Islet precursor cell (in vitro differentiated cells): ENCODE measurements around the gene PHYHD1.

Experiments
- DNase-seq: peaks from one replicate; pipeline ENCODE4 v3.0.0-alpha.2; 2018

PHYHD1 gene

DNA sequence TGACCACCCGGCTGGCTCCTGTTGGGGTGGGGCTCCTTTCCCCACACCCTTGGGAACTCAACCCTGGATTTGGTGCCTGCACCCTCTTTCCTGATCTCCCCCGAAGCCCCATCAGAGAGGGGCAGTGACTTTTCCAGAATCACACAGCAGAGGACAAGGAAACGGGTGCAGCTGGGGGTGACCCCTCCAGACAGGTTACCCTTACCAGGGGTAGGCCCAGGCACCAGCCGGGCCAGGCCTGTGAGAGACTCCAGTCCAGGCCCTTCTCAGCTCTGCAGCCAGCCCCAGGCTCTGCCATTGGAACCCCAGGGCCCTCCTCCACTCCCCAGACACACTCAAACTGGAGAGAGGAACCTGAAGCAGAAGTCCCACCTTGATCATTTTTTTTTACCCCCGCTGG is 19.0 kb upstream of the PHYHD1 start:
- no peak for DNase-seq

DNA sequence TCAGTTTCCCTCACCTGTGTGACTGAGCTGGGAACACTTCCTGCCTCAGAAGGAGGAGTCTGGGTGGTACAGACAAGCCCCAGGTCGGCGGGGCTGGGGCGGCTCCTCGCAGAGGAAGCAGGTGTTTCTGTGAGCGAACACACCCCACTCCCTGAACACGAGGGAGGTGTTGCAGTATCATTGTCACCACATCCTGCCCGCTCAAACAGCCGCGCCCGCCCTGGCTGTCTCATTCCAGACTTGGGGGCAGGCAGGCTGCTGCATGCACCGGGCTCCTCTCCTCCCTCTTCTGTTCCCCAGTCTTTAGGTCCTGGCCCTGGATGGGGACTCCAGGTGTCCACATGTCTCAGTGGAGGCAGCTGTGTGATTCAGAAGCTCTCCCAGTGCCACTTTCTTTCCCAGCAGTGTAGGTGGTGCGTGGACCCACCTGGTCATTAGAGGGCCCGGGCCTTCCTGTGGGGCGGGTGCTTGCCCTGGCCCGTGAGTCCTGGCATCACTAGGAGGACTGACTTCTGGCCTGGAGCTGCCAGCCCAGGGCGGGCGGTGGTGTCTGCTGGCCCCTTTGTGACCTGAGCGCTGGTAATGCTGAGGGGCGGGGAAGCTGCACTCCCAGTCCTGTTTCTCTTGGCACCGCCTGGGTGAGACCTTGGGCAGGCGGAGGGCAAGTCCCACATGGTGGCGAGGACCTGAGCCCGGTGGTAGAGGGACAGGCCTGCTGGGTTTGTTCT is 18.3 kb upstream of the PHYHD1 start:
- DNase-seq, result no peak

DNA sequence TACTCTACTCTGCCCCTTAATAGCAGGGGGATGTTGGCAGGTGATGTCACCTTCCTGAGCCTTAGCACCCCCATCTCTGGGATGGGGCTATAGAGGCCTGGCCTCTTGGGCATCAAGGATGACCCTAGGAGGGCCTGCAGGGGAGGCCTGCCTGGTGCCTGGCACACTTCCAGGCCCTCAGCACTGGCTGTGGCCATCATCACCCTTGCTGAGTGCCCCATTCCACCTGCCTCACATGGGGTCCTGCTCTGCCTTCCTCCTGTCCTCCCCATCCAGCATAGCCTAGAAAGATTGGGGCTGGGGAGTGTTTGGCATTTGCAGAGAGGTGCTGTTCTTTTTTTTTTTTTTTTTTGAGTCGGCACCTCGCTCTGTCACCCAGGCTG is 17.7 kb upstream of the PHYHD1 start:
- no peak for DNase-seq

DNA sequence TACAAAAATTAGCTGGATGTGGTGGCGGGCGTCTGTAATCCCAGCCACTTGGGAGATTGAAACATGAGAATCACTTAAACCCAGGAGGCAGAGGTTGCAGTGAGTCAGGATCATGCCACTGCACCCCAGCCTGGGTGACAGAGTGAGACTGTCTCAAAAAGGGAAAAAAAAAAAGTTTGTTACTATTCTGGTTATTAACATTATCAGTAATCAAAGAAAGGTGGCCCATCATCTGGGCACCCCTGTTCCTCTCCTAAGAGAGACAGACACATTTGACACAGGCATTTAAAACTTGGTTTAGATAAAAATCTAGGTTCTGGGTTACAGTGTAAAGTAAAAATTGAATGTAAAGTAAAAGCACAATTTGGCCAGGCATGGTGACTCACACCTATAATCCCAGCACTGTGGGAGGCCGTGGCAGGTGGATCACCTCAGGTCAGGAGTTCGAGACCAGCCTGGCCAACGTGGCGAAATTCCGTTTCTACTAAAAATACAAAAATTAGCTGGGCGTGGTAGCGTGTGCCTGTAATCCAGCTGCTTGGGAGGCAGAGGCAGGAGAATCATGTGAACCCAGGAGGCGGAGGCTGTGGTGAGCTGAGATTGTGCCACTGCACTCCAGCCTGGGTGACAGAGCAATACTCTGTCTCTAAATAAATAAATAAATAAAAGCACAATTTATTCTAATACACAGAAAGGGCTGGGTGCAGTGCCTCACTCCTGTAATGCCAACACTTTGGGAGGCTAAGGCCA is 16.7 kb upstream of the PHYHD1 start:
- DNase-seq, result no peak

DNA sequence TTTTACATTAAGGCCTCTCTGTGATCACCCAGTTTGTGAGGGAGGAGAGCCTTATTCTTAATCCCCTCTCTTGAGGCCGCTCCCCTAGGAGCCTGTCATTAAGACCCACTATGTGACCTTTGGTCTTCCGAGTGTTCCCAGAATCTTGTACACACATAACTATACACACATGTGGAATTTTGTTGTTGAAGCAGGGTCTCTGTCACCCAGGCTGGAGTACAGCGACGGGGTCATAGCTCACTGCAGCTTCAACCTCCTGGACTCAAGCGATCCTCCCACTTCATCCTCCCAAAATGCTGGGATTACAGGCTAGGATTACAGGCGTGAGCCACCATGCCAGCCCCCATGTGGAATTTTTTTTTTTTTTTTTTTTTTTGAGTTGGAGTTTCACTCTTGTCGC is 14.8 kb upstream of the PHYHD1 start:
- peak; percentile 24 for DNase-seq

DNA sequence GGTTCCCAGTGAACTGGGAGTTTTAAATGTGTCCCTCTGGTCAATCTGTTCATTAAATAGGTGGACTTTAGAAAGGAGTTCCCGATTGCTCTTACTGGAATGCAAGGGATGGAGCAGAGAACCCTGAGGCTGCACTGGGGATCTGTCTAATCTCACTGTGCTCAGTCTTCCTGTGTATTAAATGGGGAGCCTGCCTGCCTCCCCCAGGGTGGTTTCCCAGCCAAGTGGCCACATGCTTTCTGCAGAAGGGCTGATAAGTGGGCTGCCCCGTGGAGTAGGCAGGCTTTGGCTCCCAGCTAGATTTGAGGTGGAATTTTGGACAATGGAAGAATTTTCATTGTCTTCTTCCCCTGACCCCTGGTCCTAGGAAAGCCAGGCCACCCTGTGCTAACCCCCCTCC is 14.0 kb upstream of the PHYHD1 start:
- peak; percentile 43 for DNase-seq

DNA sequence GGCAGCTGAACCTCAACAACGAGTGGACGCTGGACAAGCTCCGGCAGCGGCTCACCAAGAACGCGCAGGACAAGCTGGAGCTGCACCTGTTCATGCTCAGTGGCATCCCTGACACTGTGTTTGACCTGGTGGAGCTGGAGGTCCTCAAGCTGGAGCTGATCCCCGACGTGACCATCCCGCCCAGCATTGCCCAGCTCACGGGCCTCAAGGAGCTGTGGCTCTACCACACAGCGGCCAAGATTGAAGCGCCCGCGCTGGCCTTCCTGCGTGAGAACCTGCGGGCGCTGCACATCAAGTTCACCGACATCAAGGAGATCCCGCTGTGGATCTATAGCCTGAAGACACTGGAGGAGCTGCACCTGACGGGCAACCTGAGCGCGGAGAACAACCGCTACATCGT is 12.4 kb upstream of the PHYHD1 start:
- peak; percentile 18 for DNase-seq

DNA sequence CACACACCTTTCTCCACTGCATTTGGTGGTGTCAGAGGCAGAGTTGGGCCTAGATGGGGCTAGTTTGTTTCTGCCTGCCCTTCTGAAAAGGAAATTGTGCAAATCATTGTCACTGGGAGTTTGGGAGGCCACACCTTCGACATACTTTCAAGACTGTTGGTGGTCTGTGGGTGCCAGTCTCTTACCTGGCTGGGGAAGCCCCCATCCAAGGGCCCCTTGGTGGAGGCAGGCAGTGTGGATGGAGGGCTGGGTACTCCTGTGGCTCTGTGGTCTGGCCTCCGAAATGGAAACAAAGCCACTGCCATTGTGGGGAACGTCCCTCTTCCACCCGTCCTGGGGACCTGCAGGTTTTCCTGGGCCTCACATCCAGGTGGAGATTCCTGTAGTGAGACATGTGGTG is 10.9 kb upstream of the PHYHD1 start:
- peak; percentile 27 for DNase-seq

DNA sequence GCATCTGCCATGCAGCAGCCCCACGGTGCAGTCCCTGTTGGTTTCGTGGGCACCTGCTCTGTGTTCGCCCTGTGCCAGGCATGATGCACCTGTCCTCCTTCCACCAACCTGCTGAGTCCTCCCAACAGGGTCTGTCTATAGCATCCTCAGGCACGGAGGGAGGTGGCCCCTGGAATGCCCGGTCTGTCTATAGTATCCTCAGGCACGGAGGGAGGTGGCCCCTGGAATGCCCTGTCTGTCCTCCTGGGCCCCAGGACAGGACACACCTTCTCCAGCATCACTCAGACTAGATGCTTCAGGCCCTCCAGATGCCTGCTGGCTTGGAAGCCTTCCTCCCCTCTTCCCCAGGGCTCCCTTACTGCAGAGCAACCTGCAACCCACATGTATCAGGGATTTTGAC is 9.9 kb upstream of the PHYHD1 start:
- DNase-seq, result no peak

DNA sequence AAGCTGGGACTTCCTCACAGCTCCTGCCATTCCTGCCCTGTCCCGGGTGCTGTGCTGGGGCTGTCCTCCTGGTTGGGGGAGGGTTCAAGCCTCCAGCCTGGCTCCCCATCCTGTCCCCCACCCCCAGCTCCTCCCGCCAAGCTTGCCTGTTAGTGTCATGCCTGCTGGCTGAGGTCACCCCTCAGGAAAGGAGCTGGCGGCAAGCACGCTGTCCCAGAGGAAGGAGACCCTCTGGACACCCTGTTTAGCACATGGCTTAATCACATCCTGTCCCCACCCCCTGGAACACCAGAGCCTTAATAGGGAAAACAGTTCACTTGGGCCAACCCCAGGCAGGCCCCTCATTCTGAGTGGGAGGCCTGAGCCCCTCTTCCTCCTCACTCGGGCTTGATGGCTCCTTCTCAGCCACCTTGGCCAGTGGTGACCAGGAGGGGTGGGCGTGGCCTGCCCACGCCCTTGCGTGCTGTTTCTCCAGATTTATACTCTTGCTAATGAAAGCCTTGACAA is 9.2 kb upstream of the PHYHD1 start:
- peak; percentile 96 for DNase-seq

DNA sequence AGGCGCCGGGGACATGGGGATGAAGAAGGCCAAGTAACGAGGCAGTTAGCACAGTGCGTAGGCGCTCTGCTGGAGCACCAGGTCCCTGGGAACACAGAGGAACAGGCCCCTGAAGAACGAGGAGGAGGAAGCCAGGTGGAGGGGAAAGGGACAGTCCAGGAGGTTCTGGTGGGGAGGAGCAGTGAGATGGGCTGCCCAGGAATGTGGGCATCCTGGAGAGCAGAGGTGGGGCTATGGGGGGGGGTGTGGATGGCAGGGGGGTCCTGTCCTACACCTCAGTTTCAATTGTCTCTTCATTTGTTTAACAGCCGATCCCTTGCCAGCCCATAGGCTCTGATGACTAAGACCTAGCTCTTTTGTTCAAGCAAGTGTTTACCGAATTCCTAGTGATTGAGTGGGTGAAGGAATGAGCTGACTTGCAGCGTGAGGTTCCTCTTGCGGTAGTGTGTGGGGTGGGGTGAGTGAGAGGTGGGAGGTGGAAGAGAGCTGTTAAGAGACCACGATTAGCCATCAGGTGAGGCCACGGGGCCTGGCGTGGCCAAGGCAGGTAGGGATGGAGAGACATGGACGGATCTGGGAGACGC is 8.4 kb upstream of the PHYHD1 start:
- peak; percentile 83 for DNase-seq

DNA sequence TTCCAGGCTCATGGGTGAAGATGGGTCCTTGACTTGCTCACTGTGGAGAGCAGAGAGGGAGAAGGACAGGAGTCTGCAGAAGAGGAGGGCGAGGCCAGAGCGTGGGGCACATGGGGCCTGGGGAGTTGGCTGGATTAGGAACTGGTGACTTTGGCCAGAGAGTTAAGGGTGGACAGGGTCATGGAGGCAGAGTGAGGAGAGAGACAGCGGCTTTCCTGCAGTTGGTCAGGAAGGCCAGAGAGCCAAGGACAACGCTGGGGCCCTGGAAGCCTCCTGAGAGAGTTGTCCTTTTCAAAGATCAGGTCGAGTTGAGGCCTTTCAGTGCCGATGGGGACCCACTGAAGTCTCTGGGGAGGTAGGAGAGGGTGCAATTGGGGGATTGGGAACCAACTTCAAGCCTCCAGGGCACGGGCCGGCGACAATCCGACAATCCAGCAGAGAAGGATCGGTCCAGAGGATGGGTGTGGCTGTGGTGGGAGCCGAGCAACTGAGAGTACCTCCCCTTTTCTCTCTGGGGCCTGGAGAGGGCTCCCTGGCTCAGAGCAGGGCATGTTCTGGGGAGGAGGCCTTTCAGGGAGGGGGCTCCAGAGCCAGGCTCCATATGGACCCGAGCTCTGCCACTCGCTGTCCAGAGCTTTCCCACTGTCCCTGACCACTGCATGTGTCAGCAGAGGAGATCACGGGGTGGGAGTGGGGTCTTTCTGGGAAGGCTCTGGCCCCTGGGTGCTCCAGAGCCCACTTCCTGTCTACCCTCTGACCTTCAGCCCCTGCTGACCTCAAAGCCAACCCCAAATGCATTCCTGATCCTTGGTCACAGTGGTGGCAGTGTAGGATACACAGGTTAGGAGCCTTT is 7.5 kb upstream of the PHYHD1 start:
- no peak for DNase-seq

DNA sequence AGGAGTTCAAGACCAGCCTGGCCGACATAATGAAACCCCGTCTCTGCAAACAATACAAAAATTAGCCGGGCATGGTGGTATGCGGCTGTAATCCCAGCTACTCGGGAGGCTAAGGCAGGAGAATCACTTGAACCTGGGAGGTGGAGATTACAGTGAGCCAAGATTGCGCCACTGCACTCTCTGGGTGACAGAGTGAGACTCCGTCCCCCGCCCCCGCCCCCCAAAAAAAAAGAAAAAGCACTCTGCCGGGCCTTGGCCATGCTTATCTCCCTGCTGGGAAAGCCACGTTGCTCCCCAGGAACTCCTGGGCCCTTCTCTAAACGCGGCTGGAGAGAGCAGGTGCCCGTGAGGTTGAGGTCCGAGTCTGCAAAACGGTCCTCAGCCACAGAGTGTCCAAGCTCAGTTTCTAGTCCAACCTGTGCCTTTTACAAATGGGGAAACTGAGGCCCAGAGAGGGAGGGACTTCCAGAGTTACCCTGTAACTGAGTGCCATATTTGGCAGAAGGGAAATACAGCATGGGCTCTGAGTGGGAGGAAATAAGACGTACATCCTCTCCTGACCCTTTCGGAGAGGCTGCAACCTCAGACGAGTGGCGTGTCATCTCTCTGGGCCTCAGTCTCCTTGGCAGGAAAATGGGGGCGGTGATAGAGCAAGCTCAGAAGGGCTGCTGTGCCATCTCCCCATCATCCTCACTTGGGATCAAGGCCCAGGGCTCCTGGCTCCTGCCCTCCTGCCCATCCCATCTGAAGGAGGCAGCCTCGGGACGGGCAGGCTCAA is 6.6 kb upstream of the PHYHD1 start:
- DNase-seq, result no peak

DNA sequence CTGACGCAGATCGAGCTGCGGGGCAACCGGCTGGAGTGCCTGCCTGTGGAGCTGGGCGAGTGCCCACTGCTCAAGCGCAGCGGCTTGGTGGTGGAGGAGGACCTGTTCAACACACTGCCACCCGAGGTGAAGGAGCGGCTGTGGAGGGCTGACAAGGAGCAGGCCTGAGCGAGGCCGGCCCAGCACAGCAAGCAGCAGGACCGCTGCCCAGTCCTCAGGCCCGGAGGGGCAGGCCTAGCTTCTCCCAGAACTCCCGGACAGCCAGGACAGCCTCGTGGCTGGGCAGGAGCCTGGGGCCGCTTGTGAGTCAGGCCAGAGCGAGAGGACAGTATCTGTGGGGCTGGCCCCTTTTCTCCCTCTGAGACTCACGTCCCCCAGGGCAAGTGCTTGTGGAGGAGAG is 4.6 kb upstream of the PHYHD1 start:
- peak; percentile 83 for DNase-seq

DNA sequence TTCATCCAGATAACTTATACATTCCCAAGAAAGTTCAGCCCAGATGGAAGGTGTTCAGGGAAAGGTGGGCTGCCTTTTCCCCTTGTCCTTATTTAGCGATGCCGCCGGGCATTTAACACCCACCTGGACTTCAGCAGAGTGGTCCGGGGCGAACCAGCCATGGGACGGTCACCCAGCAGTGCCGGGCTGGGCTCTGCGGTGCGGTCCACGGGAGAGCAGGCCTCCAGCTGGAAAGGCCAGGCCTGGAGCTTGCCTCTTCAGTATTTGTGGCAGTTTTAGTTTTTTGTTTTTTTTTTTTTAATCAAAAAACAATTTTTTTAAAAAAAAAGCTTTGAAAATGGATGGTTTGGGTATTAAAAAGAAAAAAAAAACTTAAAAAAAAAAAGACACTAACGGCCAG is 4.0 kb upstream of the PHYHD1 start:
- DNase-seq, result no peak

DNA sequence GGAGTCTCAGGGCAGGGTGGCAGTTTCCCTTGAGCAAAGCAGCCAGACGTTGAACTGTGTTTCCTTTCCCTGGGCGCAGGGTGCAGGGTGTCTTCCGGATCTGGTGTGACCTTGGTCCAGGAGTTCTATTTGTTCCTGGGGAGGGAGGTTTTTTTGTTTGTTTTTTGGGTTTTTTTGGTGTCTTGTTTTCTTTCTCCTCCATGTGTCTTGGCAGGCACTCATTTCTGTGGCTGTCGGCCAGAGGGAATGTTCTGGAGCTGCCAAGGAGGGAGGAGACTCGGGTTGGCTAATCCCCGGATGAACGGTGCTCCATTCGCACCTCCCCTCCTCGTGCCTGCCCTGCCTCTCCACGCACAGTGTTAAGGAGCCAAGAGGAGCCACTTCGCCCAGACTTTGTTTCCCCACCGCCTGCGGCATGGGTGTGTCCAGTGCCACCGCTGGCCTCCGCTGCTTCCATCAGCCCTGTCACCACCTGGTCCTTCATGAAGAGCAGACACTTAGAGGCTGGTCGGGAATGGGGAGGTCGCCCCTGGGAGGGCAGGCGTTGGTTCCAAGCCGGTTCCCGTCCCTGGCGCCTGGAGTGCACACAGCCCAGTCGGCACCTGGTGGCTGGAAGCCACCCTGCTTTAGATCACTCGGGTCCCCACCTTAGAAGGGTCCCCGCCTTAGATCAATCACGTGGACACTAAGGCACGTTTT is 3.5 kb upstream of the PHYHD1 start:
- DNase-seq, result no peak

DNA sequence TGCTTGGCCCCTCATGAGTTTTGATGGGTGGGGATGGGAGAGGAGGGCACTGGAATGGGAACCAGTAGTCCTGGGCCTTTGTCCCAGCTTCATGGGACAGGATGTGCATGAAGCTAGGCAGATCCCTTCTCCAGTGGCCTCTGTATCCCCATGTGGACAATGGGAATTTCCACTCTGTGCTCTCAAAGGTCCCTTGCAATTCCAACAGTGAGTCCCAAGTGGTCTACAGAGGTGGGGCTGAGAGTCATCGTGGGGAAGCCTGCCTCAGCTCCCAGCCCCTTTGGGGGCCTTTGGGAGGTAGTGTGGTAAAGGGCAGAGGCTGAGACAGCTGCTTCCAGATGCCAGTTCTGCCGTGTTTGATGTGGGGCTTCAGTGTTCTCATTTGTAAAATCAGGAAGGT is 1.9 kb upstream of the PHYHD1 start:
- no peak for DNase-seq

DNA sequence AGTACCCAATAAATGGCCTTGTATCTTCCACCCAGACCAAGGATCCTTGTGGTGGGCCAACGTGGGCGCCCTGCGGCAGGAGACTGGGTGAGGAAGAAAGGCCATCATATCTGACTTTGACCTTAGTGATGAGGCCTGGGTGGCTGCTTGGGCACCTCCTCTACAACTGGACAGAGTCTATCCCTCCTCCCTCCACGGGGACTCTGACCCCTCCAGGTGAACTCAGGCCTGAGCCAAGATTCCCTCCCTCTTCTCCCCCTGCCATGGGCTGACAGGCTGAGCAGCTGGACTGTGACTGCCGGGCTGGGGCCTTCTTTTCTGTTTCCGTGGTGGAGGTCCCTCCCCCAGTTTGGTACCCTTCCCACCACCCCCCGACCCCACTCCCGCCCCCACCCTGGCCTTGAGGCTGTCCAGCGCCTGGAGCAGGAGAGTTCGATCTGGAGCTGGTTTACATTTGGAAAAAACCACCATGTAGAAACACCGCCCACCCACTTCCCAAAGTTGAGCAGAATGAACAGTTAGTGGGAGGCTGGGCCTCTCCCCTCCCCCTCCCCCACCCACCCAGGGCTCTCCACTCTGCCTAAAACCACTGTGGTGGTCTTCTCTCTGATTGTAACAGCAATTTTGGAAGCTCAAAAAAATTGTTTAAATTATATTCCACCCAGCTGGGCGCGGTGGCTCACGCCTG is 1.2 kb upstream of the PHYHD1 start:
- no peak for DNase-seq

DNA sequence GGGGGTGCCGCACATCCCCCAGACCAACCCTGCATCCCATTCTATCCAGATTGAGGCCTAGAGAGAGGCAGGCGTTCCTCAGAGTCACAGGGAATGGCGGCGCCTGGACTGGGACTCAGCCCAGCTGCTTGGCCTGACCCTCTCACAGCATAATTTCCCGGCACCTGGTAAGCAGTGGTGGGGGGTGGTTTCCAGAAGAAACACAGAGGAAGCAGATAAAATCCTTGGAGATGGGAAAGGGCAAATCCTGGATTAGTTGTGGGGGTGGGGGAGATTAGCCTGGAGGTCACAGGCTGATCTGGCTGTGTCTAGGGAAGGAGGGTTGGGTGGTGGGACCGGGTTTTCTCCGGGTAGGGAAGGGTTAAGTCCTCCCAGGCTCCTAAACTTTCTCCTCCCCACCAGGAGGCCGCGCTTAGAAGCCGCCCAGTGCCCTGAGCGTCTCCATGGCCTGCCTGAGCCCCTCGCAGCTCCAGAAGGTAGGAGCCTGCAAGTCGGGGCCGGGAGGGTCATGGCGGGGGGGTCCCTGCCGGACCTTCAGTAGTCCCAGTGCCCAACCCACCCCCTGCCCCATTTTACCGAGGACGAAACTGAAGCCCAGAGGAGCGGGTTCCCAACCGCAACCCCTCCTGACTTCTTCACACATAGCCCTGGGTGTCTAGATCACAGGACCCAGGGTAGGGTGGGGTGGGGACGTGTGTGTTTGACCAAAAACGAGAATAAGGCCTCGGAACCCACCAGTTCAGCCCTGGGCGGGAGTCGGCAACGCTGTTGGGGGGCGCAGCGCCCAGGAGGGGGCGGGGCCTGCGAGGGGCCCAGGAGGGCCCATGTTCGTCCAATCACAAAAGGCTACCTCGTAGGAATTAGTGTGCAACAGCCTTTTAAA is 1.3 kb downstream of the PHYHD1 start:
- DNase-seq, result peak; percentile 89

DNA sequence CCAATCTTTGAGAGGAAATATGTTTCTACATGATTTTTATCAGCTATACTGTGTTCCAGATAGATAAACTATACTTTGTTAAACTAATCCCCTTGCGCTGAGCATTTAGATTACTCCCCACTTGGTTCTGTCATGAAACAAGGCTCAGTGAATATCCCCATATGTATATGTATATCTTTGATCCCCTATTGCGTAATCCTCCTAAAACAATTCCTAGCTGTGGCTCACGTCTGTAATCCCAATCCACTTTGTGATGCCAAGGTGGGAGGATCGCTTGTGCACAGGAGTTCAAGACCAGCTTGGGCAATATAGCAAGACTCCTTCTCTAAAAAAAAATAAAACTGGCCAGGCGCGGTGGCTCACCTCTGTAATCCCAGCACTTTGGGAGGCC is 2.7 kb downstream of the PHYHD1 start:
- DNase-seq, result no peak
